DMS 273 (cell line): ENCODE measurements around the gene SIX4.

Experiments used
- DNase-seq: peaks from one replicate; lab custom pipeline; 2025; ENCODE audit not compliant: unreplicated experiment; lab: John Stamatoyannopoulos, UW

SIX4 gene

DNA sequence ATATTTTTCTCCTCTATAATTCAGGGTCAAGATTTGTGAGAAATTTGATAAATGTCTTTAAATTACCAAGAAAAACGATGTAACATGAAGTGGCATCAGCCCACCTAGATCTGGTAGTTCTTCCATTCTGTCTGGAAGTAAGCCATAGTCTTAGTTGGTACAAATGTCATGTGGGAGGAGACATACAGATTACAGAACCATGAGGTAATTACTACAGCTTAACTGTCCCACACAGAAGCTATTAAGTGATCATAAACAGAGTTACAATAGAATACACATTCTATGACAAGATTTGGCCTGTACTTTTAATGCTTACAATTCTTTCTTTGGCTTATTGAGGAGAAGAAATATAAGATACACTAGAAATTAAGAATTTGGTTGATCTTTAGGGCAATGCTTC, 61.2 kb downstream of the SIX4 start:
- DNase-seq, result peak; percentile 22

DNA sequence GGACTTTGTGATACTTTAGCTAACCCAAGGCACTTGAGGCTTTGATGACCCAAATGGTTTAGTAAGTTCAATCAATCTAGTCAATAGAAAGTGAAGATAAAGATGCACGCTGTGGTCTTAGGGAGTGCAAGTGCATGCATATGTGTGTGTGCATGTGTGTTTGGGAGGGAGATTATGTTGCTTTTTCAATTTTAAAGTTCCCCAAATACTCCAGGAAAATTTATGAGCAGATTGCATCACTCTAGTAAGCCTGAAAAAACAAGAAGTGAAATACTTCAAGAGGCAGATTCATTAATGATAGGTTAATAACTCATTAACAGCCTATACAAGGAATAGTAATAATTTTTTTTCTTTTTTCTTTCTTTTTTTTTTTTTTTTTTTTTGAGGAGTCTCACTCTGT, 62.4 kb downstream of the SIX4 start:
- DNase-seq, result no peak
